ENCODE data around the gene MAP3K20.

MAP3K20 gene

DNA sequence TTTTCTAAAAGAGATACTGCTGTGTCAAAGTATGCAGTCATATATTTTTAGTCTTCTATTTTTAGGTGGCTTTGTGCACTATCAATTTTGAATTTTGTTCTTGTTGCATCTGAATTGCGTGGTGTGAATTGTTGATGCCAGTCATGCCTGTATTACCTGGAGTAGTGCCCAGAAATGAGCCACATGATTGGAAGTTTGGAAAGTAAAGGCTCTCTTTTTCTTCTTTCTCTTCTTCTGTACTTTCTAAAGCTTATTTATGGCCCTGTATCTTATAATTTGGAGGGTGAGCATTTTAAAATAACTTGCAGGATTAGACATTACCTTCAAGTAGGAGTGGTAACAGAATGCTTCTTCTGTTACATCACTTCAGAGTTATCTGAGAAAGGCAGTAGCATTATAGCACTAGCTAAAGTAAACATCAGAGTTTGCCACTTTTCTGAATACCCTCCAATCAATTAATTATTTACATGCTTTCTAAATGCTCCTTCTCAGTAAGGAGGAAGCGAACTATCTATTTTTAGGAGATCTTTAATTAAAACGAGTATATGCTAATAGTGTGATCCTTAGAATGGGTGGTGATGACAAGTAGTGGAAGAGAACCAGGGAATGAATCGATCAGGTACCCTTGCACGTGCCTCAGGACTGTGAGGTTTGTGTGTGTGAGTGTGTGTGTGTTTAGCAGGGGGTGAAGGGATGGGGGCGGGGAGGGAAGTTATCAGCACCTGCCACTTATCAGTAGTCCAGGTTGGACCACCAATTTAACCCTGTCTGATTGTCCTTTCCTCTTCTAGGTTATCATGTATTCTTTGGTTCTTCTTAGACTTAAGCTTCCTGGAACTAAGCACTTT is 112.5 kb downstream of the MAP3K20 start:
- in situ Hi-C loops (cut with MboI; ENCODE audit: low sequenced_read_pairs, unreplicated experiment): no loop called here
- TF ChIP-seq, protein P1, sequence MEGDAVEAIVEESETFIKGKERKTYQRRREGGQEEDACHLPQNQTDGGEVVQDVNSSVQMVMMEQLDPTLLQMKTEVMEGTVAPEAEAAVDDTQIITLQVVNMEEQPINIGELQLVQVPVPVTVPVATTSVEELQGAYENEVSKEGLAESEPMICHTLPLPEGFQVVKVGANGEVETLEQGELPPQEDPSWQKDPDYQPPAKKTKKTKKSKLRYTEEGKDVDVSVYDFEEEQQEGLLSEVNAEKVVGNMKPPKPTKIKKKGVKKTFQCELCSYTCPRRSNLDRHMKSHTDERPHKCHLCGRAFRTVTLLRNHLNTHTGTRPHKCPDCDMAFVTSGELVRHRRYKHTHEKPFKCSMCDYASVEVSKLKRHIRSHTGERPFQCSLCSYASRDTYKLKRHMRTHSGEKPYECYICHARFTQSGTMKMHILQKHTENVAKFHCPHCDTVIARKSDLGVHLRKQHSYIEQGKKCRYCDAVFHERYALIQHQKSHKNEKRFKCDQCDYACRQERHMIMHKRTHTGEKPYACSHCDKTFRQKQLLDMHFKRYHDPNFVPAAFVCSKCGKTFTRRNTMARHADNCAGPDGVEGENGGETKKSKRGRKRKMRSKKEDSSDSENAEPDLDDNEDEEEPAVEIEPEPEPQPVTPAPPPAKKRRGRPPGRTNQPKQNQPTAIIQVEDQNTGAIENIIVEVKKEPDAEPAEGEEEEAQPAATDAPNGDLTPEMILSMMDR (IDR thresholded peaks at IDR 0.05; ENCODE audit: borderline replicate concordance, control extremely low read depth, extremely low read depth, insufficient read depth, missing control alignments): no peak
- no peak for DNase-seq (ENCODE audit: low spot score)

DNA sequence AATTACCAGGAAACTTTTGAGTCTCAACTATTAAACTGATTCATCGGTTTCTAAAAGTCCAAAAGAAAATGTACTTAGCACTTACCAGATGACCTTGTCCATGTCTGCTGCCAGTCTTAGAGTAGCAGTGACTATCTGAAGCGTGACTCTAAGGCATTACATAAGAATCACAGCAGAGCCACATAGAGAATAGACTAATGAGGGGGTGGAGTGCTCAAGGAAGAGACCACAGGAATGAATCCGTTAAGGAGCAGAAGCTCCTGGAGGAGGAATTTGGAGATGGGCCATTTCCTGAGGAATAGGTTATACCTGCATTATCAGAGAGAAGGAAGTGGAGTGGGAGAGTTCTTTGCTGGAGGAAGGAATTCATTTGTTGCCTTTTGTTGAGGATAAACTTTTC is 116.0 kb downstream of the MAP3K20 start:
- in situ Hi-C loops (cut with MboI; ENCODE audit: low sequenced_read_pairs, unreplicated experiment): no loop called here
- no peak for DNase-seq (ENCODE audit: low spot score)
- TF ChIP-seq, protein P1 (IDR thresholded peaks at IDR 0.05; ENCODE audit: borderline replicate concordance, control extremely low read depth, extremely low read depth, insufficient read depth, missing control alignments): no peak

DNA sequence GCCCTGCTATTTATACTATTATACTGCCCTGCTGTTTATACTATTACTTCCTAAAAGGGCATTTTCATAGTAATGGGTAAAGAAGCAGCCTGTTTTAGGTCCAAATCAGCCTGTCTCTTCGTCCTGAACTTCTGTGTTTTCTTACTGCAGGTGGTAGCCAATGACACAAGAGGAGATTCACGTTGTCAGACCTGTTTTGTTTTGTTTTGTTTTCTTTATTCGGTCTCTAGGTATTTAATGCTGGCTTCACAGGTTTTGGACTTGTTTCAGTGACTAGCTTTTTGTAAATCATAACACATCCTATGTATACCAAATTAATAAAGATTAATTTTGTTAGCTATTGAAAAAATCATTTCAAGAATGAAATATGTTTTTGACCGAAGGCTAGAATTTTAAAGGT is 116.4 kb downstream of the MAP3K20 start:
- in situ Hi-C loops (cut with MboI; ENCODE audit: low sequenced_read_pairs, unreplicated experiment): no loop called here
- TF ChIP-seq, protein P1 (IDR thresholded peaks at IDR 0.05; ENCODE audit: borderline replicate concordance, control extremely low read depth, extremely low read depth, insufficient read depth, missing control alignments): no peak
- DNase-seq (ENCODE audit: low spot score): no peak

DNA sequence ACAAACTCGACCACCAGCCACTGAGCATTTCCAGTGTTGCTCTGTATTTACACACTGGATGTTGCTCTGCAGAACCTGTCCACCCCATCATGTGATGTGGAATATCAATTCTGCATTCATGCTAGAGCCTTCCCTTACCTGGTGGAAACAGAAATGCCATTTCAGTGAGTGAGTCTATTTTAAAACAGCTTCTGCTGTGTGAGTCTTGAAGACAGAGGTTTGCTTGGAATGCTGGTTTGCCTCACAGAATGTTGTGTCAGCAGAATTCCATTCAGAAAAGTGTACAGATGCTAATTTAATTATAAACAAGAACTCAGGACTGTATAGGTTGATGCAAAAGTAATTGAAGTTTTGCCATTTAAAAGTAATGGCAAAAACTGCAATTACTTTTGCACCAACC is 118.3 kb downstream of the MAP3K20 start:
- no peak for DNase-seq (ENCODE audit: low spot score)
- TF ChIP-seq, protein P1 (IDR thresholded peaks at IDR 0.05; ENCODE audit: borderline replicate concordance, control extremely low read depth, extremely low read depth, insufficient read depth, missing control alignments): no peak
- in situ Hi-C loops (cut with MboI; ENCODE audit: low sequenced_read_pairs, unreplicated experiment): no loop called here

DNA sequence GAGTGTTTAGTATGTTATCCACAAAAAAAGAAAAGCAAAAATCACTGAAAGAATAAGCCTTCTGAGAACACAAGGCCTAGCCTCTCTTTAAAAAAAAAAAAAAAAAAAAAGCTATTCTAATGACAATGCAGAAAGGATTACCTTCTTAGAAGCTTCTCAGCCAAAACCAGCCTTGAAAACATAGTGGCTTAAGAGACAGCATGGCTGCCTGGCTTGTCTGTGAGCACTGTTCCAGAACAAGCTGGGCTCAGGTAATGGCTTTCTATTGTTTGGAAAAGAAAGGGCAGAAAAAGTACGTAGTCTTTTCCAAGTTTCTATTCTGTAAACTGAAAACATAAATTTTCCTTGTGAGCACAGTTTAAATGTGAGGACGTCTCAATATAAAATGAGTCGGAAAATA is 119.5 kb downstream of the MAP3K20 start:
- TF ChIP-seq, protein P1 (IDR thresholded peaks at IDR 0.05; ENCODE audit: borderline replicate concordance, control extremely low read depth, extremely low read depth, insufficient read depth, missing control alignments): no peak
- in situ Hi-C loops (cut with MboI; ENCODE audit: low sequenced_read_pairs, unreplicated experiment): no loop called here
- DNase-seq (ENCODE audit: low spot score): no peak

DNA sequence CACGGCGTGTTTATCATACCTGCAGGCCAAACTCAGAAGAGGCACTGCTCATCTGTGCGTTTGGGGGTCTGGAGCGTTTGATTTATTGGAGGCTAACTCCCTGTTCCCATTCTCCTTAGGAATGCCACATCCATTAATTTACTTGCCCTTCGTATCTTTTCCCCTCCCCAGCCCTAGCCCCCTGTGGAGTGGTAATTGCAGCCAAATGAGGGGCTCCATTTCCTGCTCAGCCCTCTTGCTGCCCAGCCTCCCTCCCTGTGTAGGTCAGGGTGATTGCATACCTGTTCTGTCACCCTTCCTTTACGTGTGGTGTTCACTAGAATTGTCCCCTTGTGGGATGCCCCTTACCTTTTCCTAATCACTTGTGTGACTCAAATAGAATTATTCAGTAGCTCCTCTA is 120.4 kb downstream of the MAP3K20 start:
- in situ Hi-C loops (cut with MboI; ENCODE audit: low sequenced_read_pairs, unreplicated experiment): no loop called here
- no peak for DNase-seq (ENCODE audit: low spot score)
- TF ChIP-seq, protein P1 (IDR thresholded peaks at IDR 0.05; ENCODE audit: borderline replicate concordance, control extremely low read depth, extremely low read depth, insufficient read depth, missing control alignments): no peak

Measured in GM13976 (cell line).